Measurements from ENCODE around the gene FKBP1A.

GRCh38 chr20:1423206-1423605 is 30.4 kb upstream of the FKBP1A start:
- no peak for TF ChIP-seq RARB (CRISPR knock-in tag; IDR thresholded peaks at IDR 0.05)
- no peak for TF ChIP-seq CREB5 (CRISPR knock-in tag; IDR thresholded peaks at IDR 0.05; ENCODE audit: low read depth)
- no peak for TF ChIP-seq ZFP30 (CRISPR knock-in tag; IDR thresholded peaks at IDR 0.05)
- no peak for TF ChIP-seq PATZ1 (CRISPR knock-in tag; IDR thresholded peaks at IDR 0.05; ENCODE audit: borderline replicate concordance)
